Pons (tissue), 1 donor: ENCODE measurements around the gene PER1.
"Not testable (repeated sequence)": the region's sequence is repeated elsewhere in the genome, so short reads cannot be mapped to it uniquely, and the experiment has no call there.

Source experiments
- DNase-seq: peaks from one replicate; pipeline ENCODE4 v3.0.0-alpha.2; 2016; ENCODE audit warnings: low spot score

PER1 gene

GRCh38 chr17:8152112-8152775, at the start of gene PER1:
Gene PER1 (minus strand): TSS chr17:8152404. CDS start chr17:8150706, 1,698 bp downstream.
- peak; percentile 91 for DNase-seq

GRCh38 chr17:8192070-8192815, 40.0 kb upstream of the PER1 start:
- peak; percentile 100 for DNase-seq

- no peak for DNase-seq
Measured at GRCh38 chr17:8190506-8190905, 38.3 kb upstream of the PER1 start.

GRCh38 chr17:8189711-8190477, 37.7 kb upstream of the PER1 start, which contains the start of gene BORCS6:
Gene BORCS6 (minus strand): TSS chr17:8190180. CDS start chr17:8190140, 40 bp downstream.
- DNase-seq = peak; percentile 99

GRCh38 chr17:8189041-8189710, 37.0 kb upstream of the PER1 start:
- DNase-seq = no peak

GRCh38 chr17:8188263-8188839, 36.1 kb upstream of the PER1 start:
- DNase-seq = no peak

GRCh38 chr17:8187517-8188262, 35.5 kb upstream of the PER1 start:
- DNase-seq = peak; percentile 97

- DNase-seq = peak; percentile 96
Measured at GRCh38 chr17:8186787-8187516, 34.7 kb upstream of the PER1 start.

- no peak for DNase-seq
Measured at GRCh38 chr17:8186446-8186786, 34.2 kb upstream of the PER1 start.

GRCh38 chr17:8185582-8186445, 33.6 kb upstream of the PER1 start:
- DNase-seq = peak; percentile 81

- no peak for DNase-seq
Measured at GRCh38 chr17:8176998-8177731, 25.0 kb upstream of the PER1 start.

- DNase-seq = peak; percentile 65
Measured at GRCh38 chr17:8176197-8176940, 24.2 kb upstream of the PER1 start, which contains the start of gene TMEM107. Gene TMEM107 (minus strand): TSS chr17:8176380. CDS start chr17:8176286, 94 bp downstream.

GRCh38 chr17:8175795-8176196, 23.6 kb upstream of the PER1 start:
- DNase-seq = no peak

GRCh38 chr17:8173871-8174322, 21.7 kb upstream of the PER1 start:
- no peak for DNase-seq

- DNase-seq = peak; percentile 97
Measured at GRCh38 chr17:8173056-8173870, 21.1 kb upstream of the PER1 start.

GRCh38 chr17:8170186-8170585, 18.0 kb upstream of the PER1 start:
- DNase-seq = not testable (repeated sequence)

- DNase-seq = no peak
Measured at GRCh38 chr17:8167526-8167925, 15.3 kb upstream of the PER1 start.
